GM10266 (cell line): ENCODE results near the gene RPS18.

ENCODE experiments used
- DNase-seq: peaks from one replicate; pipeline ENCODE4 v3.0.0; 2012; ENCODE audit errors: extremely low spot score
- CTCF ChIP-seq: IDR thresholded peaks from 2 replicates; pipeline ENCODE4 v1.5.1; 2012; ENCODE audit warnings: mild to moderate bottlenecking, low read depth; ENCODE audit not compliant: control insufficient read depth, insufficient read depth; ENCODE audit errors: missing control alignments

Gene RPS18

GRCh38 chr6:33286946-33287914 is 15.4 kb downstream of the RPS18 start:
- no peak for DNase-seq
- no peak for TF ChIP-seq CTCF

GRCh38 chr6:33288141-33288920 is 16.5 kb downstream of the RPS18 start:
- no peak for DNase-seq
- TF ChIP-seq CTCF: no peak

- no peak for TF ChIP-seq CTCF
- DNase-seq: peak; percentile 91
Observed at GRCh38 chr6:33288921-33289783, 17.3 kb downstream of the RPS18 start, which contains the start of the genes PFDN6 and WDR46. TSS of gene PFDN6 (plus strand) at chr6:33289601. CDS start at chr6:33289857, 256 bp downstream. TSS of gene WDR46 (minus strand) at chr6:33289239. CDS start at chr6:33289170, 69 bp downstream.

- TF ChIP-seq CTCF: no peak
- no peak for DNase-seq
Observed at GRCh38 chr6:33289784-33290315, 18.0 kb downstream of the RPS18 start.

- TF ChIP-seq CTCF: no peak
- DNase-seq: no peak
Observed at GRCh38 chr6:33290459-33290858, 18.6 kb downstream of the RPS18 start.

- no peak for TF ChIP-seq CTCF
- no peak for DNase-seq
Observed at GRCh38 chr6:33292996-33293682, 21.3 kb downstream of the RPS18 start.
